HCT116 (cell line): ENCODE results near the gene RTF1. TPM values are rescaled to one million over a fixed set of nuclear protein-coding genes. Genes with fewer than 3 reads are reported as not detected.

Experiments
- ATAC-seq: fragments of 200-7000 bp; cut with Tn5 transposase; 2 replicates; pipeline ENCODE4 v1.9.1; 2020; ENCODE audit warnings: mild to moderate bottlenecking, moderate library complexity
- BruUV-seq: library from RNA; stranded (reverse); fragments of 400-500 nt; replicated peaks from 2 replicates; lab custom pipeline; 2021; lab: Mats Ljungman, UMichigan
- CTCF ChIA-PET: fragments of 300-600 bp; sonication (Branson Sonifier 250); formaldehyde crosslinking; loops from one replicate; lab custom pipeline; 2021; ENCODE audit warnings: antibody characterized with exemption; lab: Charles Lee
- POLR2A ChIA-PET: fragments of 300-600, 350-600 bp; sonication (Branson Sonifier 250); formaldehyde crosslinking; loops from one replicate; lab custom pipeline; 2021; ENCODE audit warnings: antibody characterized with exemption; lab: Charles Lee
- RAD21 ChIA-PET, 2 experiments: fragments of 300-600 bp; sonication (Branson Sonifier 250); formaldehyde crosslinking; loops; one replicate each; lab custom pipeline; 2023; ENCODE audit warnings: low total read pairs in 2 of 2; ENCODE audit not compliant: uncharacterized antibody in 2 of 2, unreplicated experiment in 2 of 2, low non-redundant PET in 1 of 2; lab: Charles Lee
- DNase-seq: peaks from one replicate; pipeline ENCODE4 v3.0.0-alpha.2; 2010; ENCODE audit warnings: low read depth, low spot score
- H2AFZ ChIP-seq: fragments of 200-600 bp; shearing (Covaris generic), sonication (generic); 2 replicates; pipeline ENCODE4 v1.6.1; 2017; ENCODE audit warnings: low read depth, mixed run types, mixed read lengths, antibody characterized with exemption, low read length; ENCODE audit not compliant: poor library complexity, severe bottlenecking
- H3K27ac ChIP-seq: 2 replicates; pipeline ENCODE4 v1.5.1; 2012; ENCODE audit warnings: low read depth, low read length
- H3K27me3 ChIP-seq: fragments of 200-600 bp; sonication (generic); 2 replicates; pipeline ENCODE4 v1.6.1; 2016; ENCODE audit warnings: mixed run types, low read length, mixed read lengths; ENCODE audit not compliant: insufficient read depth
- H3K36me3 ChIP-seq, 2 experiments: fragments of 200-500 bp in 1 of 2; fragments of 200-600 bp in 1 of 2; sonication (Bioruptor generic) in 1 of 2; sonication (generic) in 1 of 2; 2 replicates each; pipeline versions ENCODE4 v1.5.1 to v1.6.1; 2014 to 2016; ENCODE audit warnings: low read length in 2 of 2, inconsistent platforms in 1 of 2, mixed read lengths in 1 of 2, mixed run types in 1 of 2; ENCODE audit not compliant: insufficient read depth in 2 of 2, control insufficient read depth in 1 of 2
- H3K4me1 ChIP-seq, 2 experiments: fragments of 200-600 bp in 1 of 2; sonication (generic) in 1 of 2; 2 replicates each; pipeline versions ENCODE4 v1.5.1 to v1.6.1; 2012 to 2017; ENCODE audit warnings: low read length in 2 of 2, inconsistent platforms in 1 of 2, mild to moderate bottlenecking in 1 of 2, mixed read lengths in 1 of 2, mixed run types in 1 of 2, moderate library complexity in 1 of 2; ENCODE audit not compliant: insufficient read depth in 2 of 2, control insufficient read depth in 1 of 2
- H3K4me2 ChIP-seq: fragments of 200-600 bp; sonication (generic); 2 replicates; pipeline ENCODE4 v1.6.1; 2017; ENCODE audit warnings: mixed run types, low read length, mixed read lengths
- H3K4me3 ChIP-seq, 2 experiments: fragments of 200-600 bp in 1 of 2; sonication (generic) in 1 of 2; replicated peaks in 1 of 2; 2 replicates each; pipeline ENCODE4 v1.5.1; 2011 to 2016; ENCODE audit warnings: low read length in 2 of 2, control low read depth in 1 of 2, low read depth in 1 of 2, mild to moderate bottlenecking in 1 of 2, mixed read lengths in 1 of 2, mixed run types in 1 of 2
- H3K79me2 ChIP-seq: fragments of 200-600 bp; sonication (generic); 2 replicates; pipeline ENCODE4 v1.6.1; 2017; ENCODE audit warnings: mild to moderate bottlenecking, mixed run types, low read length, moderate library complexity, mixed read lengths; ENCODE audit not compliant: insufficient read depth
- H3K9ac ChIP-seq: fragments of 200-600 bp; sonication (generic); 2 replicates; pipeline ENCODE4 v1.6.1; 2016; ENCODE audit warnings: low read length, mixed read lengths
- H3K9me2 ChIP-seq: fragments of 200-600 bp; sonication (generic), shearing (Covaris generic); 2 replicates; pipeline ENCODE4 v1.6.1; 2017; ENCODE audit warnings: mixed run types, mild to moderate bottlenecking, moderate library complexity; ENCODE audit not compliant: insufficient read depth
- H3K9me3 ChIP-seq, 2 experiments: fragments of 200-500 bp in 1 of 2; fragments of 200-600 bp in 1 of 2; sonication (Bioruptor generic) in 1 of 2; sonication (generic) in 1 of 2; 2 replicates each; pipeline ENCODE4 v1.6.1; 2014 to 2017; ENCODE audit warnings: low read length in 2 of 2, mixed read lengths in 2 of 2, inconsistent platforms in 1 of 2, low read depth in 1 of 2, mild to moderate bottlenecking in 1 of 2, mixed run types in 1 of 2, moderate library complexity in 1 of 2; ENCODE audit not compliant: control insufficient read depth in 1 of 2, insufficient read depth in 1 of 2
- H4K20me1 ChIP-seq: fragments of 200-600 bp; sonication (generic), shearing (Covaris generic); 2 replicates; pipeline ENCODE4 v1.6.1; 2017; ENCODE audit warnings: mixed run types, mild to moderate bottlenecking, moderate library complexity; ENCODE audit not compliant: insufficient read depth
- CBX3 ChIP-seq: IDR thresholded peaks from 2 replicates; pipeline ENCODE4 v1.6.1; 2012; ENCODE audit warnings: low read depth
- CEBPB ChIP-seq: IDR thresholded peaks from 2 replicates; pipeline ENCODE4 v1.6.1; 2012; ENCODE audit warnings: low read depth
- EGR1 ChIP-seq: IDR thresholded peaks from 2 replicates; pipeline ENCODE4 v1.6.1; 2012; ENCODE audit warnings: low read depth
- EZH2 ChIP-seq: fragments of 200-600 bp; sonication (generic); IDR thresholded peaks from 2 replicates; pipeline ENCODE4 v1.6.1; 2017; ENCODE audit warnings: antibody characterized with exemption, mixed run types
- EZH2phosphoT487 ChIP-seq: fragments of 200-600 bp; IDR thresholded peaks from 2 replicates; pipeline ENCODE4 v1.6.1; 2018; ENCODE audit warnings: antibody characterized with exemption, borderline replicate concordance
- FOSL1 ChIP-seq: IDR thresholded peaks from 2 replicates; pipeline ENCODE4 v1.6.1; 2012; ENCODE audit warnings: low read depth
- RAD21 ChIP-seq: IDR thresholded peaks from 2 replicates; pipeline ENCODE4 v1.6.1; 2012; ENCODE audit warnings: low read depth, mild to moderate bottlenecking
- SP1 ChIP-seq: IDR thresholded peaks from 2 replicates; pipeline ENCODE4 v1.6.1; 2012; ENCODE audit warnings: low read depth
- SRF ChIP-seq: IDR thresholded peaks from 2 replicates; pipeline ENCODE4 v1.6.1; 2012; ENCODE audit warnings: low read depth
- intact Hi-C: fragments of 100-400 bp; cut with micrococcal nuclease; formaldehyde crosslinking; loops from 2 replicates; pipeline ENCODE4 v1.10.0; 2022
- total RNA-seq: library from RNA; stranded (reverse); gene quantifications from one replicate; pipeline ENCODE4 v1.2.1, GENCODE V29; 2021; ENCODE audit not compliant: unreplicated experiment
- TF ChIP-seq, protein P1 (sequence below), 3 experiments: fragments of 200-600 bp in 1 of 3; sonication (generic) in 1 of 3; IDR thresholded peaks in 2 of 3; conservative IDR thresholded peaks in 1 of 3; 2 replicates each; pipeline ENCODE4 v1.5.1; 2012 to 2017; ENCODE audit warnings: low read depth in 2 of 3, low read length in 2 of 3, antibody characterized with exemption in 1 of 3, borderline replicate concordance in 1 of 3, control low read depth in 1 of 3, mild to moderate bottlenecking in 1 of 3, mixed read lengths in 1 of 3, mixed run types in 1 of 3, moderate library complexity in 1 of 3; ENCODE audit not compliant: insufficient read depth in 1 of 3
- TF ChIP-seq, protein P2 (sequence below): IDR thresholded peaks from 2 replicates; pipeline ENCODE4 v1.6.1; 2011; ENCODE audit warnings: mild to moderate bottlenecking, low read length, moderate library complexity; ENCODE audit not compliant: insufficient replicate concordance; ENCODE audit errors: extremely low read depth
- TF ChIP-seq, protein P3 (sequence below): IDR thresholded peaks from 2 replicates; pipeline ENCODE4 v1.6.1; 2012
- TF ChIP-seq, protein P4 (sequence below): IDR thresholded peaks from 2 replicates; pipeline ENCODE4 v1.6.1; 2012; ENCODE audit warnings: low read depth

RTF1 gene
- total RNA-seq, 1 experiment from 2014 or later, result 27.5 TPM

DNA sequence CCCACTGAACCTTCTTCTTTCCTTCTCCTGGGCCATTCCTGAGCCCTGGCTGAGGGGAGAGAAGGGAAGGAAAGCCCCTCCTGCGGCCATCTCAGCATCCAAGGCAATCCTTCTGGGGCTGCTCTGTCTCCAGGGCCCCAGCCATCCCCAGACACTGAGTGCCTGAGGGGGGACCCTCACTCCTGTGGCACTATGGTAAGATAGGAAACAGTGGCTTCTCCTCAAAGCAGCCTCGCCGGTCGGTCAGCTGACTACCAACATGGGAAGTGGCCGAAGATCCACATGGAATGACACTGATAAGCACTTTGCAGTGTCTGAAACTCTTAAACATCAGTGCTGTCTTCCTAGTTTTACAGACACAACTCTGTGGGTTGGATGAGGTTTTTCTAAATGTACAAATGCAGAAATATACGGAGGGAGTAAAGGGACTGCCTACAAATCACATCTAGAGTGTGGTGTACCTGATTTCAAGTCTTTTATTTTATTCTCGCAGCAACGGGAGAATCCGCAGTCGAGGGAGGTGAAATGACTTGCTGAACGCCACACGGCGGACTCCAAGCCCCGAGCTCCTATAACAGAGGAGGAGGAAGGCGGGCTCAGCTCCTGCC is 75.8 kb downstream of the RTF1 start:
- ChIA-PET RAD21 (no interaction called here), POLR2A (interaction anchor here (0.7 to 1.0 kb wide), 3 partner anchors 11 to 82 kb away, joined by 4 read pairs; partner anchors contain the start of gene LTK), CTCF (interaction anchor here (1.4 kb wide), 1 partner anchor 27 kb away, joined by 4 read pairs; no protein-coding TSS in a partner anchor)
- no peaks in the 10 kb centered on the region for H3K9me3 ChIP-seq
- peak overlapping the region; percentile 76 for H3K27ac ChIP-seq
- H2AFZ ChIP-seq, result peak overlapping the region; percentile 5
- peak overlapping the region; percentile 91 for H3K4me2 ChIP-seq
- H3K4me3 ChIP-seq, result peak overlapping the region; percentile 43 to 63
- H3K9ac ChIP-seq, result peak overlapping the region; percentile 67
- no peaks in the 10 kb centered on the region for H3K27me3 ChIP-seq
- no peaks in the 10 kb centered on the region for H3K9me2 ChIP-seq
- no peak for TF ChIP-seq EZH2
- no peak for TF ChIP-seq SP1
- TF ChIP-seq SRF, result no peak
- TF ChIP-seq RAD21, result no peak
- no peak for TF ChIP-seq FOSL1
- TF ChIP-seq, protein P1, sequence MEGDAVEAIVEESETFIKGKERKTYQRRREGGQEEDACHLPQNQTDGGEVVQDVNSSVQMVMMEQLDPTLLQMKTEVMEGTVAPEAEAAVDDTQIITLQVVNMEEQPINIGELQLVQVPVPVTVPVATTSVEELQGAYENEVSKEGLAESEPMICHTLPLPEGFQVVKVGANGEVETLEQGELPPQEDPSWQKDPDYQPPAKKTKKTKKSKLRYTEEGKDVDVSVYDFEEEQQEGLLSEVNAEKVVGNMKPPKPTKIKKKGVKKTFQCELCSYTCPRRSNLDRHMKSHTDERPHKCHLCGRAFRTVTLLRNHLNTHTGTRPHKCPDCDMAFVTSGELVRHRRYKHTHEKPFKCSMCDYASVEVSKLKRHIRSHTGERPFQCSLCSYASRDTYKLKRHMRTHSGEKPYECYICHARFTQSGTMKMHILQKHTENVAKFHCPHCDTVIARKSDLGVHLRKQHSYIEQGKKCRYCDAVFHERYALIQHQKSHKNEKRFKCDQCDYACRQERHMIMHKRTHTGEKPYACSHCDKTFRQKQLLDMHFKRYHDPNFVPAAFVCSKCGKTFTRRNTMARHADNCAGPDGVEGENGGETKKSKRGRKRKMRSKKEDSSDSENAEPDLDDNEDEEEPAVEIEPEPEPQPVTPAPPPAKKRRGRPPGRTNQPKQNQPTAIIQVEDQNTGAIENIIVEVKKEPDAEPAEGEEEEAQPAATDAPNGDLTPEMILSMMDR (IDR thresholded peaks at IDR 0.05 in 2 of 3, conservative IDR thresholded peaks at IDR 0.05 in 1 of 3; ENCODE audit: borderline replicate concordance in 1 of 3, insufficient read depth in 1 of 3, low read depth in 2 of 3, low read length in 2 of 3), result no peak
- TF ChIP-seq, protein P2, sequence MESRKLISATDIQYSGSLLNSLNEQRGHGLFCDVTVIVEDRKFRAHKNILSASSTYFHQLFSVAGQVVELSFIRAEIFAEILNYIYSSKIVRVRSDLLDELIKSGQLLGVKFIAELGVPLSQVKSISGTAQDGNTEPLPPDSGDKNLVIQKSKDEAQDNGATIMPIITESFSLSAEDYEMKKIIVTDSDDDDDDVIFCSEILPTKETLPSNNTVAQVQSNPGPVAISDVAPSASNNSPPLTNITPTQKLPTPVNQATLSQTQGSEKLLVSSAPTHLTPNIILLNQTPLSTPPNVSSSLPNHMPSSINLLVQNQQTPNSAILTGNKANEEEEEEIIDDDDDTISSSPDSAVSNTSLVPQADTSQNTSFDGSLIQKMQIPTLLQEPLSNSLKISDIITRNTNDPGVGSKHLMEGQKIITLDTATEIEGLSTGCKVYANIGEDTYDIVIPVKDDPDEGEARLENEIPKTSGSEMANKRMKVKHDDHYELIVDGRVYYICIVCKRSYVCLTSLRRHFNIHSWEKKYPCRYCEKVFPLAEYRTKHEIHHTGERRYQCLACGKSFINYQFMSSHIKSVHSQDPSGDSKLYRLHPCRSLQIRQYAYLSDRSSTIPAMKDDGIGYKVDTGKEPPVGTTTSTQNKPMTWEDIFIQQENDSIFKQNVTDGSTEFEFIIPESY, result no peak
- TF ChIP-seq EGR1, result no peak
- TF ChIP-seq, protein P3, sequence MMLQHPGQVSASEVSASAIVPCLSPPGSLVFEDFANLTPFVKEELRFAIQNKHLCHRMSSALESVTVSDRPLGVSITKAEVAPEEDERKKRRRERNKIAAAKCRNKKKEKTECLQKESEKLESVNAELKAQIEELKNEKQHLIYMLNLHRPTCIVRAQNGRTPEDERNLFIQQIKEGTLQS, result no peak
- no peak for TF ChIP-seq CBX3
- TF ChIP-seq EZH2phosphoT487, result no peak
- TF ChIP-seq, protein P4, sequence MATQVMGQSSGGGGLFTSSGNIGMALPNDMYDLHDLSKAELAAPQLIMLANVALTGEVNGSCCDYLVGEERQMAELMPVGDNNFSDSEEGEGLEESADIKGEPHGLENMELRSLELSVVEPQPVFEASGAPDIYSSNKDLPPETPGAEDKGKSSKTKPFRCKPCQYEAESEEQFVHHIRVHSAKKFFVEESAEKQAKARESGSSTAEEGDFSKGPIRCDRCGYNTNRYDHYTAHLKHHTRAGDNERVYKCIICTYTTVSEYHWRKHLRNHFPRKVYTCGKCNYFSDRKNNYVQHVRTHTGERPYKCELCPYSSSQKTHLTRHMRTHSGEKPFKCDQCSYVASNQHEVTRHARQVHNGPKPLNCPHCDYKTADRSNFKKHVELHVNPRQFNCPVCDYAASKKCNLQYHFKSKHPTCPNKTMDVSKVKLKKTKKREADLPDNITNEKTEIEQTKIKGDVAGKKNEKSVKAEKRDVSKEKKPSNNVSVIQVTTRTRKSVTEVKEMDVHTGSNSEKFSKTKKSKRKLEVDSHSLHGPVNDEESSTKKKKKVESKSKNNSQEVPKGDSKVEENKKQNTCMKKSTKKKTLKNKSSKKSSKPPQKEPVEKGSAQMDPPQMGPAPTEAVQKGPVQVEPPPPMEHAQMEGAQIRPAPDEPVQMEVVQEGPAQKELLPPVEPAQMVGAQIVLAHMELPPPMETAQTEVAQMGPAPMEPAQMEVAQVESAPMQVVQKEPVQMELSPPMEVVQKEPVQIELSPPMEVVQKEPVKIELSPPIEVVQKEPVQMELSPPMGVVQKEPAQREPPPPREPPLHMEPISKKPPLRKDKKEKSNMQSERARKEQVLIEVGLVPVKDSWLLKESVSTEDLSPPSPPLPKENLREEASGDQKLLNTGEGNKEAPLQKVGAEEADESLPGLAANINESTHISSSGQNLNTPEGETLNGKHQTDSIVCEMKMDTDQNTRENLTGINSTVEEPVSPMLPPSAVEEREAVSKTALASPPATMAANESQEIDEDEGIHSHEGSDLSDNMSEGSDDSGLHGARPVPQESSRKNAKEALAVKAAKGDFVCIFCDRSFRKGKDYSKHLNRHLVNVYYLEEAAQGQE, result no peak
- TF ChIP-seq CEBPB, result no peak
- peaks cover 37 to 61% of the 10 kb centered on the region in 2 experiments for H3K4me1 ChIP-seq
- intact Hi-C loops, result no loop called here
- H3K79me2 ChIP-seq, result no peaks in the 10 kb centered on the region
- no peak for ATAC-seq
- BruUV-seq, result no TSS peak
- no peaks in the 10 kb centered on the region for H4K20me1 ChIP-seq
- no peaks in the 10 kb centered on the region for H3K36me3 ChIP-seq
- DNase-seq, result no peak
